Liver (tissue), 9 donors: ENCODE results near the gene SLX4IP. TPM values are rescaled to one million over a fixed set of nuclear protein-coding genes. Genes with fewer than 3 reads are reported as not detected.

Source experiments
- DNase-seq: peaks from one replicate; pipeline ENCODE4 v3.0.0-alpha.2; 2017; ENCODE audit warnings: low spot score
- H3K27ac ChIP-seq, 2 donors: one replicate each; pipeline ENCODE4 v1.7.0; 2013; ENCODE audit warnings: inconsistent platforms in 2 of 2, low read length in 2 of 2, control low read depth in 1 of 2, low read depth in 1 of 2, mild to moderate bottlenecking in 1 of 2
- H3K27me3 ChIP-seq, 4 donors: one replicate each; pipeline versions ENCODE4 v1.6.1 to v1.7.0; 2013; ENCODE audit warnings: low read length in 3 of 4, inconsistent platforms in 1 of 4, mild to moderate bottlenecking in 1 of 4, moderate library complexity in 1 of 4; ENCODE audit not compliant: control insufficient read depth in 4 of 4, insufficient read depth in 4 of 4
- H3K36me3 ChIP-seq, 4 donors: one replicate each; pipeline versions ENCODE4 v1.6.1 to v1.7.0; 2013; ENCODE audit warnings: low read length in 3 of 4, mild to moderate bottlenecking in 3 of 4, low read depth in 1 of 4, moderate library complexity in 1 of 4; ENCODE audit not compliant: control insufficient read depth in 4 of 4, insufficient read depth in 3 of 4
- H3K4me1 ChIP-seq, 4 donors: one replicate each; pipeline versions ENCODE4 v1.6.1 to v1.7.0; 2013; ENCODE audit warnings: low read length in 3 of 4, mild to moderate bottlenecking in 3 of 4, moderate library complexity in 1 of 4; ENCODE audit not compliant: control insufficient read depth in 4 of 4, insufficient read depth in 4 of 4
- H3K4me3 ChIP-seq, 3 donors: one replicate each; pipeline versions ENCODE4 v1.6.1 to v1.7.0; 2013; ENCODE audit warnings: low read length in 3 of 3, control low read depth in 1 of 3, low read depth in 1 of 3, mild to moderate bottlenecking in 1 of 3
- H3K9ac ChIP-seq, 2 donors: one replicate each; pipeline ENCODE4 v1.7.0; 2013; ENCODE audit warnings: low read length in 2 of 2, mild to moderate bottlenecking in 2 of 2, moderate library complexity in 2 of 2, control low read depth in 1 of 2, low read depth in 1 of 2
- H3K9me3 ChIP-seq, 4 donors: one replicate each; pipeline versions ENCODE4 v1.6.1 to v1.7.0; 2013; ENCODE audit warnings: low read length in 3 of 4; ENCODE audit not compliant: control insufficient read depth in 4 of 4
- ATF3 ChIP-seq: IDR thresholded peaks from 2 replicates; pipeline ENCODE4 v1.6.1; 2016; ENCODE audit warnings: antibody characterized with exemption
- EGR1 ChIP-seq, 2 donors: IDR thresholded peaks; 2 replicates each; pipeline ENCODE4 v1.6.1; 2016 to 2018; ENCODE audit warnings: antibody characterized with exemption in 2 of 2, low read depth in 2 of 2
- FOXA1 ChIP-seq: IDR thresholded peaks from 2 replicates; pipeline ENCODE4 v1.6.1; 2016; ENCODE audit warnings: antibody characterized with exemption
- FOXA2 ChIP-seq: IDR thresholded peaks from 2 replicates; pipeline ENCODE4 v1.6.1; 2016; ENCODE audit warnings: antibody characterized with exemption
- HNF4A ChIP-seq, 2 donors: conservative IDR thresholded peaks; 2 replicates each; pipeline ENCODE4 v1.6.1; 2016; ENCODE audit warnings: antibody characterized with exemption in 2 of 2, mild to moderate bottlenecking in 2 of 2
- JUND ChIP-seq, 2 donors: IDR thresholded peaks; 2 replicates each; pipeline ENCODE4 v1.6.1; 2016; ENCODE audit warnings: antibody characterized with exemption in 2 of 2
- MAX ChIP-seq: IDR thresholded peaks from 2 replicates; pipeline ENCODE4 v1.6.1; 2016; ENCODE audit warnings: antibody characterized with exemption
- NR2F2 ChIP-seq: IDR thresholded peaks from 2 replicates; pipeline ENCODE4 v1.6.1; 2016; ENCODE audit warnings: antibody characterized with exemption
- RAD21 ChIP-seq, 2 donors: IDR thresholded peaks; 2 replicates each; pipeline ENCODE4 v1.6.1; 2016; ENCODE audit warnings: antibody characterized with exemption in 2 of 2, mild to moderate bottlenecking in 2 of 2
- RXRA ChIP-seq, 2 donors: IDR thresholded peaks; 2 replicates each; pipeline ENCODE4 v1.6.1; 2017 to 2018; ENCODE audit warnings: antibody characterized with exemption in 2 of 2, mild to moderate bottlenecking in 1 of 2
- SP1 ChIP-seq: IDR thresholded peaks from 2 replicates; pipeline ENCODE4 v1.6.1; 2018; ENCODE audit warnings: antibody characterized with exemption, mild to moderate bottlenecking
- TAF1 ChIP-seq: conservative IDR thresholded peaks from 2 replicates; pipeline ENCODE4 v1.6.1; 2016; ENCODE audit warnings: antibody characterized with exemption, mild to moderate bottlenecking
- YY1 ChIP-seq: IDR thresholded peaks from 2 replicates; pipeline ENCODE4 v1.6.1; 2016; ENCODE audit warnings: antibody characterized with exemption, mild to moderate bottlenecking
- ZBTB33 ChIP-seq: IDR thresholded peaks from 2 replicates; pipeline ENCODE4 v1.6.1; 2016; ENCODE audit warnings: antibody characterized with exemption
- WGBS: extraction: QIAGEN DNeasy Blood & Tissue Kit; methylation state at CpG from one replicate; pipeline ENCODE4 v1.1.7; 2013; 5-methylcytosine and 5-hydroxymethylcytosine counted together
- polyA plus RNA-seq, 2 donors: library from polyadenylated mRNA; stranded (reverse) in 1 of 2; unstranded in 1 of 2; fragments of 200-250 nt in 1 of 2; fragments of >200 nt in 1 of 2; fragmentation: Nextera tagmentation in 1 of 2; extraction: Ambion mirVana in 1 of 2; gene quantifications; one replicate each; pipeline versions ENCODE4 v1.2.1 to v1.2.3, GENCODE V29; 2013 to 2015
- total RNA-seq, 2 donors: library from RNA; depleted of rRNA; stranded (reverse); fragments of >200 nt; gene quantifications; one replicate each; pipeline ENCODE4 v1.2.3, GENCODE V29; 2014
- TF ChIP-seq, protein P1 (sequence below): IDR thresholded peaks from 2 replicates; pipeline ENCODE4 v1.6.1; 2016; ENCODE audit warnings: antibody characterized with exemption, mild to moderate bottlenecking
- TF ChIP-seq, protein P2 (sequence below): fragments of 150-350 bp; IDR thresholded peaks from 2 replicates; pipeline ENCODE4 v1.5.1; 2017; ENCODE audit warnings: improper control_type of control experiment, low read depth, low read length; ENCODE audit not compliant: missing input control
- donor health status: healthy.
- donor health status: healthy.
- donor health status: healthy.
- donor health status: healthy.
- donor health status: healthy.

SLX4IP gene
- total and polyA plus RNA-seq, 4 donors, result 1.1 to 3.4 (median 2.7) TPM

- DNase-seq, result no peak
- Histone ChIP-seq H3K4me3 (no peak overlapping the region), H3K27me3 (no peaks in the 10 kb centered on the region), H3K4me1 (peaks cover 0 to 2% (median 0%) of the 10 kb centered on the region in 4 donors), H3K27ac (no peak overlapping the region), H3K9ac (no peak overlapping the region), H3K9me3 (no peaks in the 10 kb centered on the region), H3K36me3 (peaks cover 0 to 7% (median 2%) of the 10 kb centered on the region in 4 donors)
- TF ChIP-seq, protein P1, sequence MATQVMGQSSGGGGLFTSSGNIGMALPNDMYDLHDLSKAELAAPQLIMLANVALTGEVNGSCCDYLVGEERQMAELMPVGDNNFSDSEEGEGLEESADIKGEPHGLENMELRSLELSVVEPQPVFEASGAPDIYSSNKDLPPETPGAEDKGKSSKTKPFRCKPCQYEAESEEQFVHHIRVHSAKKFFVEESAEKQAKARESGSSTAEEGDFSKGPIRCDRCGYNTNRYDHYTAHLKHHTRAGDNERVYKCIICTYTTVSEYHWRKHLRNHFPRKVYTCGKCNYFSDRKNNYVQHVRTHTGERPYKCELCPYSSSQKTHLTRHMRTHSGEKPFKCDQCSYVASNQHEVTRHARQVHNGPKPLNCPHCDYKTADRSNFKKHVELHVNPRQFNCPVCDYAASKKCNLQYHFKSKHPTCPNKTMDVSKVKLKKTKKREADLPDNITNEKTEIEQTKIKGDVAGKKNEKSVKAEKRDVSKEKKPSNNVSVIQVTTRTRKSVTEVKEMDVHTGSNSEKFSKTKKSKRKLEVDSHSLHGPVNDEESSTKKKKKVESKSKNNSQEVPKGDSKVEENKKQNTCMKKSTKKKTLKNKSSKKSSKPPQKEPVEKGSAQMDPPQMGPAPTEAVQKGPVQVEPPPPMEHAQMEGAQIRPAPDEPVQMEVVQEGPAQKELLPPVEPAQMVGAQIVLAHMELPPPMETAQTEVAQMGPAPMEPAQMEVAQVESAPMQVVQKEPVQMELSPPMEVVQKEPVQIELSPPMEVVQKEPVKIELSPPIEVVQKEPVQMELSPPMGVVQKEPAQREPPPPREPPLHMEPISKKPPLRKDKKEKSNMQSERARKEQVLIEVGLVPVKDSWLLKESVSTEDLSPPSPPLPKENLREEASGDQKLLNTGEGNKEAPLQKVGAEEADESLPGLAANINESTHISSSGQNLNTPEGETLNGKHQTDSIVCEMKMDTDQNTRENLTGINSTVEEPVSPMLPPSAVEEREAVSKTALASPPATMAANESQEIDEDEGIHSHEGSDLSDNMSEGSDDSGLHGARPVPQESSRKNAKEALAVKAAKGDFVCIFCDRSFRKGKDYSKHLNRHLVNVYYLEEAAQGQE, result no peak
- TF ChIP-seq MAX, result no peak
- TF ChIP-seq FOXA2, result no peak
- TF ChIP-seq FOXA1, result no peak
- no peak for TF ChIP-seq RAD21 (IDR thresholded peaks at IDR 0.05)
- TF ChIP-seq ATF3, result no peak
- TF ChIP-seq JUND (IDR thresholded peaks at IDR 0.05), result no peak
- TF ChIP-seq NR2F2, result no peak
- TF ChIP-seq YY1, result no peak
- no peak for TF ChIP-seq RXRA (IDR thresholded peaks at IDR 0.05)
- no peak for TF ChIP-seq TAF1
- TF ChIP-seq ZBTB33, result no peak
- 97% methylated on average over 1 of the region's 1 CpG for WGBS
These were observed 222.3 kb downstream of the SLX4IP start for GRCh38 chr20:10657453-10657852.

- Histone ChIP-seq H3K4me3 (no peak overlapping the region), H3K27ac (no peak overlapping the region), H3K36me3 (peaks cover 0 to 7% (median 2%) of the 10 kb centered on the region in 4 donors), H3K27me3 (no peaks in the 10 kb centered on the region), H3K4me1 (no peaks in the 10 kb centered on the region), H3K9me3 (no peaks in the 10 kb centered on the region), H3K9ac (no peak overlapping the region)
- no peak for DNase-seq
- 92% methylated on average over 13 of the region's 13 CpGs for WGBS
- TF ChIP-seq ZBTB33 (no peak), MAX (no peak), RXRA (IDR thresholded peaks at IDR 0.05) (no peak), RAD21 (IDR thresholded peaks at IDR 0.05) (no peak), EGR1 (IDR thresholded peaks at IDR 0.05; ENCODE audit: low read depth in 2 of 2) (no peak), ATF3 (no peak), HNF4A (conservative IDR thresholded peaks at IDR 0.05) (no peak), YY1 (no peak), TAF1 (no peak), SP1 (no peak)
- TF ChIP-seq, protein P2, sequence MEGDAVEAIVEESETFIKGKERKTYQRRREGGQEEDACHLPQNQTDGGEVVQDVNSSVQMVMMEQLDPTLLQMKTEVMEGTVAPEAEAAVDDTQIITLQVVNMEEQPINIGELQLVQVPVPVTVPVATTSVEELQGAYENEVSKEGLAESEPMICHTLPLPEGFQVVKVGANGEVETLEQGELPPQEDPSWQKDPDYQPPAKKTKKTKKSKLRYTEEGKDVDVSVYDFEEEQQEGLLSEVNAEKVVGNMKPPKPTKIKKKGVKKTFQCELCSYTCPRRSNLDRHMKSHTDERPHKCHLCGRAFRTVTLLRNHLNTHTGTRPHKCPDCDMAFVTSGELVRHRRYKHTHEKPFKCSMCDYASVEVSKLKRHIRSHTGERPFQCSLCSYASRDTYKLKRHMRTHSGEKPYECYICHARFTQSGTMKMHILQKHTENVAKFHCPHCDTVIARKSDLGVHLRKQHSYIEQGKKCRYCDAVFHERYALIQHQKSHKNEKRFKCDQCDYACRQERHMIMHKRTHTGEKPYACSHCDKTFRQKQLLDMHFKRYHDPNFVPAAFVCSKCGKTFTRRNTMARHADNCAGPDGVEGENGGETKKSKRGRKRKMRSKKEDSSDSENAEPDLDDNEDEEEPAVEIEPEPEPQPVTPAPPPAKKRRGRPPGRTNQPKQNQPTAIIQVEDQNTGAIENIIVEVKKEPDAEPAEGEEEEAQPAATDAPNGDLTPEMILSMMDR, result no peak
- TF ChIP-seq, protein P1, result no peak
These were observed 223.1 kb downstream of the SLX4IP start for GRCh38 chr20:10658051-10658823.
